Activated CD8-positive, alpha-beta memory T cell treated with anti-CD3 and anti-CD28 coated beads for 36 hours (primary cell): ENCODE data around the gene RASGEF1B. TPM values are rescaled to one million over a fixed set of nuclear protein-coding genes. Genes with fewer than 3 reads are reported as not detected.

Experiments
- CTCF ChIA-PET: fragments of 350-600 bp; sonication (Branson Sonifier 250); formaldehyde crosslinking; loops from one replicate; lab custom pipeline; 2021; ENCODE audit warnings: antibody characterized with exemption; lab: Charles Lee
- POLR2A ChIA-PET: fragments of 350-600 bp; sonication (Branson Sonifier 250); formaldehyde crosslinking; loops from one replicate; lab custom pipeline; 2021; ENCODE audit warnings: antibody characterized with exemption; lab: Charles Lee
- total RNA-seq, 2 experiments: library from RNA; stranded (reverse); gene quantifications; one replicate each; pipeline ENCODE4 v1.2.3, GENCODE V29; 2021

RASGEF1B gene
- total RNA-seq, 2 experiments from 2014 or later, result 4.0 to 4.5 TPM

DNA sequence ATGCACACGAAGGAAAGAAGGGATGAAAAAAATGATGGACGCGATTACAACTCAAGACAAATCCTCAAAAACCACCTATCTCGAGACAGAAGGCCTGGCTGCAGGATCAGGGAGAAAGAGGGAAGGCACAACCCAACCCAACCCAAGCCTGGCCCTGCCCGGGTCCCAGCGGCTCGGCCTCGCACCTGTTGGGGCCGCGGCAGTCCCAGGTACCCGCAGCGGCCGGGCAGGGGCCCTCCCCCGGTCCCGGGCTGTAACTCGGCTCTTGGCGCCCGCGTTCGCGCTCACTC lies 464 bp downstream of the RASGEF1B start:
- ChIA-PET POLR2A (interaction anchor here (0.5 to 1.7 kb wide), 4 partner anchors 19 to 958 kb away, joined by 3 to 6 read pairs (median 4); no protein-coding TSS in a partner anchor), CTCF (interaction anchor here (1.1 to 1.7 kb wide), 4 partner anchors 20 to 448 kb away, joined by 3 to 7 read pairs (median 4); no protein-coding TSS in a partner anchor)

DNA sequence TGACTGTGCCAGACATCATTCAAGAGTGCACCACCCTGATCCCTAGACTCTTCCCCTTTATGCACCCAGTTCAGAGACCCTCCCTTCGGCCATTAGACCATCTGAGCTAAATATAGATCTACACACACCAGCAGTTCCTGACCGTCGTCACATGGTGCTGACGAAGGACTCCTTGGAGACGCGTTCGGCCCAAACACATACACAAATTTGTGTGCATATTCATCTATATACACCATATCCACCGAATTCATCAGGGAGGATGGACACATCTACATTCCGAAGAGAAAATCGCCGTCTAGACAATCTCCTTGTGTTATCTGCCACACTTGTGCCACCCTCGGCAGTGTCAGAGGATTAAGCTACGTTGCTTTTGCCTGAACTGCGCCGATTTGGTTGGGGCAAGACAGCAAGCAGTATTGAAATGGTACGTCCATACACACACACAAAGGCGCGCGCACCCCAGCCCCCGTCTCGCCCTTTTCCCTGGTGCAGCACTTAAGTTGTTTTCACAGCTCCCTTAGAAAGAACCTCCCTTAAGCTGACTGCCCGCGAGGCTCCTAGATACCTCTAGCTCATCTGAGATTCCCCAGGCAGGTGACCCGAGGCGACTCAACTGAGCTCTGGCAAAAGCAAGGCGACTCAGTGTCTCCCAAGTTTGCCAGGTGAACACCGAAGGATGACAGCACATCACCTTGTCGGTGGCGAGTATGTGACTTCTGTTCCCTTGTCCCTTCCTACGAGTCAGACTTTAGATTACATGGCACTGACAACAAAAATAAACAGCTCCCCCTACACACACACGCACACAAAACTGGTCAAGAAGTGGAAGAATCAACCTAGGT lies 1.0 kb downstream of the RASGEF1B start:
- CTCF ChIA-PET, result interaction anchor here (0.6 to 1.7 kb wide), 5 partner anchors 35 to 449 kb away, joined by 3 to 7 read pairs (median 4); no protein-coding TSS in a partner anchor
- POLR2A ChIA-PET, result interaction anchor here (1.7 kb wide), 1 partner anchor 35 kb away, joined by 4 read pairs; no protein-coding TSS in a partner anchor

DNA sequence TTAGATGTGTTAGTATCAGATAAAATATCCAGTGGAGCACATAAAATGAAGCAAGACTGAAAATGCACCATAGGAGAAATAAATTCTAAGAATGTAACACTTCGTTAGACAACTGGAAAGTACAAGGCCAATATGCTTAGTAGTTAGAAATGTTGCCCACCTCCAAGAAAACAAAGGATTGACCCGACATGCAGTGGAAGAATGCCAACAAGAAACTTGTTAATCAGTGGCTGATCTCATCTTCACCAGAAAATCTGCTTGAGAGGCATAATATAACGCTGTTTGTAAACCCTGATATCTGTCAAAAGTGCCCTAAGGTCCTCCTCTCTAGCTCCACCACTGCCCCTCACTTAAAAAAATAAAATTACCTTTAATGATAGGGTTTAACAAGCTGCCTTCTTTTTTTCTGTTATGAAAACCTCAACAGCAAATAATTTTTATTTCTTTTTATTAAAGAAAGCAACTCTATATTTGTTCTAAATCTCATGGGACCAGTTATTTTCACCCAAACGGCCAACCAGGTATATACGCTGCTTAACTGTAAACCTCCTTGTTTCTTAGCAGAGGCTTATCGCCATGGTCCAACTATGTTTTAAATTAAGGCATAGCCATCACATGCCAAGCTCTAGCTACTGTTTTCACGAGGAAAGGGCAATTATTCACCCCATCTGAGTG lies 1.8 kb downstream of the RASGEF1B start:
- ChIA-PET CTCF (interaction anchor here (0.6 to 1.7 kb wide), 3 partner anchors 36 to 375 kb away, joined by 4 to 7 read pairs (median 5); no protein-coding TSS in a partner anchor), POLR2A (no interaction called here)

DNA sequence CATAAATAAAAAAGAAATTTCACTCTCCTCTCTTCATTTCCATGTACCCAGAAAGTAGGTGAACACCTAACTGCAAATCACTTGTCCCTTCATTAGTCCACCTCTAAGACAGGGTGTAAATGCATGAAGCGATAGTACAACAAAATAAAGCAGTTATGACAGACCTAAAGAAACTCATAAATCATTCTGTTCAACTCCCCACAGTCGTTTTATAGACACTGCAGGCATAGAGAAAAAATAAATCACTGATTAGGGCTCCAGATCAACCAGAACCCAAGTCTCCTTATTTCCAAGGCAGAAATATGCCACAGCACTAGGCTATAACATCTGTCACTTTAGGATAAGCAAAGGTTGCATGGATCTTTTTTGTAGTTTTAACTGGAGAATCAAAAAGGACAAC lies 3.0 kb downstream of the RASGEF1B start:
- CTCF ChIA-PET, result no interaction called here
- POLR2A ChIA-PET, result no interaction called here

DNA sequence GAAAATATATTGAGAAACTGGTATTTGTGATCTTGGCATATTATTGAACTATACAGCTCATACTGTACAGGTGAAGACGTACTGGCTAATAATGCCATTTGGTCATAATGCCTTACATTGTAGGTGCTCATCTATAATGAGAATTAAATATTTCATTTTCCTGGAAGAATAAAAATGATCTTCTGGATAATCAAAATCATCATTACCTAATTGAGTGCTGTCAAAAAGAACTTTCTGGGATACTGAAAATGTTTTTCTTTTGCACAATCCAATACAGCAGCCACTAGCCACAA lies 4.1 kb downstream of the RASGEF1B start:
- POLR2A ChIA-PET, result no interaction called here
- CTCF ChIA-PET, result interaction anchor here (0.7 to 1.5 kb wide), 10 partner anchors 9 to 734 kb away, joined by 3 to 10 read pairs (median 3); no protein-coding TSS in a partner anchor

DNA sequence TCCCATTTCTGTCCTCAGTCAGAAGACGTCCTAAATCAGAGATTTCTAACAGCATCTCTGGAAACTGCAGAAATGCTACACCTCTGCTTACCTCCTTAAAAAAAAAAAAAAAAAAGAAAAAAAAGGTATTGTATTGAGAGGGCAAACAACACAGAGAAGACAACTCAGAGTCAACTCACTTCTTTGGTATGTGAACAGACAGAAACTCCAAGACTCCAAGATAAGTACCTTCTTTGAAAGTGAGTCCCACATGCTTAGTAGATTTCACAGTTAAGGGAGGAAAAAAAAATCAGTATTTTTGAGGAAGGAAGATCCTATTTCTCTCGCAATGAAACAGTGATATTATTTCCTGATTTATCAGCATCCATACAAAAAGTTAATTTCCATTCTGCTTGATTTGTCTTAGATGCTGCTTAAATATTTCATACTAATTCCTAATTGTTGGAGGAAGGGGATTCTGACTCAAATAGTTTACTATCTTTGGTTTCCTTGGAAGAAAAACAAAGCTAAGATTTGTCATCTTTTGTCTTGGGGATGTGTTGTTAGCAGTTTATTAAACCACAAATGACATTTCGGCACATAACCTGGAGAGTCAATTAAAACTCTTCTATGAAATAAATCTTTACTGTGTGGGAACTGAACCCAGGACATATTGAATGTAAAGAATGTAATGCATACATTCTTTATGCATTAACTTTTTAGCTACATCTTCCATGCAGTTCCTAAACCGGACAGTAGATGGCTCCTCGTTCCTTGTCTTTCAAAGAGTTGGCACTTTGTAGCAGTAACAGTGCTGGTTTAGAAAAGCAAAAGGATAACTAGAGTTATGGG lies 4.7 kb downstream of the RASGEF1B start:
- ChIA-PET POLR2A (no interaction called here), CTCF (interaction anchor here (0.7 to 1.5 kb wide), 11 partner anchors 9 to 735 kb away, joined by 3 to 10 read pairs (median 3); no protein-coding TSS in a partner anchor)

DNA sequence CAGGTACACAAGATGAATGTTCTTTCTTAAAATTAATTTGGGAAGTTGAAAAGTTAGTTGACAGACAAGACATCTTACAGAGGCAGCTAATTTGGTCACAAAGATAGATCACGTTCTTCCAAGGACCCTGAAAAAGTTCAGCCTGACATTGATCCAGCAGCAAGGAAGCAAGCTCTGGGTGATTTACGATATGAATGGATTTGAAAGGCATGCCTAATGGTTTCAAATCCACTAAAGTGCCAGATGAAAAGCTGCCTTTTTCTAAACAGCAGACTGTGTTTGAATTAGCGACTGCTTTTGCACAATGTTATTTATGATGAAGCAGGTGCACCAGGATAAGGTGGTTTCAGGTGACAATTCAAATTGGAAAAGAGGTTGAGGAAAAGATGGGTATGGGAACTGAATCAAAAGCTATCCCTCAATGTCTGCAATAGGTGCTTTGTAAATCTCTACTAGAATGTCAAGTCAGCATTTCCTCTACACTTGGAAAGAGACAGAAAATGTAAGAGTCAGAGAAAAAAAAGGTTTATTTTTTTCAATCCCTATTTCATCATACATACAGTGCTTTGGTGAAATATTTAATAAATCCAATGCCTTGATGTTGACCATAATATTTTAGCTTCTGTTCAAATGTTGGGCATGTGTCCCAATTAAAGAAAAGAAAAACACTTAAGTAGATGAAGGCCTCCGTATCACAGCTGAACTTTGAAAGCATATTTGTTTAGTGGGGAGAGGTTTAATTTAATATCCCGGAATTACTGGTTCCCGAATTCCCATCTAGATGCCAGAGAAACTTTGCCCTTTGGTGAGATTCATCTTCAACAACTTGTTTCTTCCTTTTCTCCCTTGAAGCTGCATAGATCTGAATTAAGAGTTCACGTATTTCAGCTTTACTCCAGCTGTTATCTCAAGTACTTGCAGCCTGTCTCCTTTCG lies 6.0 kb downstream of the RASGEF1B start:
- CTCF ChIA-PET, result interaction anchor here (0.8 to 1.1 kb wide), 3 partner anchors 259 to 736 kb away, joined by 3 read pairs; no protein-coding TSS in a partner anchor
- POLR2A ChIA-PET, result no interaction called here

DNA sequence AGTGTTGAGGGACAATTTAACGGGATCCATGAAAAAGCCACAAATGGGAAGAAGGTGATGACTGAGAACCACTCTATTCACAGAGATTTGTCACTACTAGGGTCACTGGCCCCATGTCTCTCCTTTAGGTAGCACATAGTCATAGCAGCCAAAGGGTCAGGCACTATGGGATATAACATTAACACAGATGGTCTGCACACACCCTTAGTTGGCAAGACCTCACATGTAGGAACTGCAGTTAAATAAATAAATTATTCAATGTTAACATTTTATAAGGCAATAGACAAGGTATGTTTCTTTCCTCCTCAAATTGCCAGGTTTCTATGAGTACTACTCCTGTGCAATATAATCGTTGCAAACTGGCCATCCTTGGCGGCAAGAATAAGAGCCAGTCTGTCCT lies 10.9 kb downstream of the RASGEF1B start:
- POLR2A ChIA-PET, result no interaction called here

DNA sequence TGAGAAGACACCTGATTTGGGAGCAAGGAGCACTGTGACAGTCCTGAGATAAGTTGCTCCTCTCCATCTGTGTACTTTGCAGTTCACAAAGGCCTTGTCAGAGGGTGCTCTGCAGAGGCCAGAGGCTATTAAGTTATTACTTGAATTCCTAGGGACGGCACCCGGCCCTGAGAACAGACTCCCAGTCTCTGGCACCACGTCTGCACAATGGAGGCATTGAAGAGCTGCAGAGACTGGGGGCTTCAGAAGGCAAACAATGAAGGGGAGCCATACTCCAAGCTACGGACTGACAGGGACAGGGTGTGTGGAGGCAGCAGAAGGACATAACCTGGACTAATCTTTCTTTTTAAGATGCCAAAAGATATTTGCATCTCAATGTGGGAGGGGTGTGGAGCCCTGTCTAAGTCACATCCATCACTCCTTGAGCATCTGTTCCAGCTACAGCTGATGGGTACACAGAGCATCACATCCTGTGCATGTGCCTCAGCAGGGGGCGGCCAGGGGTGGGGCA lies 11.5 kb downstream of the RASGEF1B start:
- POLR2A ChIA-PET, result interaction anchor here (0.6 kb wide), 1 partner anchor 127 kb away, joined by 5 read pairs; no protein-coding TSS in a partner anchor
- CTCF ChIA-PET, result no interaction called here

More for the DNA sequence above, 10.9 kb downstream of the RASGEF1B start:
- CTCF ChIA-PET, result no interaction called here

DNA sequence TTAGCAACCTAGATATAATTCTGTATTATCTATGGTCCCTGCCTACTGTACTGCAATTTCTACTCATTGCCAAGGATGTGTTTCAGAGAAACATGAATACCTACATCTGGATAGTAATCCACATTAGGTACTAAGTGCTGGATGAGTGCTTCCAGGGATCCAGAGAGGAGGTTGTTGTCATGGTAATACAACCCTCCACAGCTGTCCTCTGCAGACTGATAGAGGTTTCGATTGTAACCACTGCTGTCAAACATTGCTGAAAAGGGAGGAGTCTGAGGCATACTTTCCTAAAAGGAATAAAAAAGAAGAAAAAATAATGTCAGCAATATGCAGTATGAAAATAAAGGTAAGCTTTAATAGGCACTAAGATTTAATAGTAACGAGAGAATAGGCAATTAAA lies 12.5 kb downstream of the RASGEF1B start:
- ChIA-PET POLR2A (no interaction called here), CTCF (no interaction called here)

DNA sequence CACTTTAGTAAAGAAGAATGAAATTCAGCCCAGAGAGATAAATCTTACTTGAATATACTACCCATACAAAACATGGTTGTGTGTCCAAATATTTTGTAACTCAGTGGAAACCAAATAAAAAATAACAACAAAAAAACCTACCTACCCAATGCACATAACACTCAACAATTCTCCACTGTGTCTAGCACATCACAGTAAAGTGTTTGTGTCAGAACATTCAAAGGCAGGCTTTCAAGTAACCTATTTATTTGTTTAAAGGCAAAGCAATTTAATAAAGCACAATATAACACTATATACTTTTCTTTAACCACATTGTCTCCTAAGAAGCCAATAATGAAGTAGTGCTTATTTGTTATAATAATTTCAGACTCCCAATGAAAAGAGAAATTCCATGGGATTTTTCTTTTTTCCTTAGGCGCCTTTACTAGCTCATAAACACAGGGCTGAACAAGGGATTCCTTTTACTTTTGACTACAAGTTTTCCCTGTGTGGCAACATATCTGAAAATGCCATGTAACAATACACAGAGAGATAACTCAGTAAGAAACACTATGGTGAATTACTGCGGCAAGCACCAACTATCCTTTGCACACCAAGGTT lies 13.7 kb downstream of the RASGEF1B start:
- CTCF ChIA-PET, result interaction anchor here (0.9 kb wide), 1 partner anchor 9 kb away, joined by 3 read pairs; no protein-coding TSS in a partner anchor
- POLR2A ChIA-PET, result no interaction called here

DNA sequence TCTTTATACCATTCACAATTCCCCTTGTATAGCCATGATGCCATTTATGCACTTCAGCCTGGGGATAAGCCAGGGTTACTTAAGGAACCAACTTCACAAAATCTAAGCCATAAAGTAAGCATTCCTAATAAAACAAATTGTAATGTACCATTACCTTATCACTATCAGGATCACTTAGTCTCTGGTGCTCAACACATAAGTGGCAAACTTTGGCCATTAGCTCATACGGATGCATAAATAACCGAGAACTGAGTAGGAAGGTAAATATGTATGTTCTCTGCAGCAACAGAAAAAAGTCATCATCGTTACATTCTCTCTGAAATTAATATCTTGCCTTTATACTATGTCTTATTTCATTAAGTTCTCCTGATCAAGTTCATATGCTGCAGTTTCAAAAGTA lies 14.4 kb downstream of the RASGEF1B start:
- ChIA-PET POLR2A (no interaction called here), CTCF (no interaction called here)

DNA sequence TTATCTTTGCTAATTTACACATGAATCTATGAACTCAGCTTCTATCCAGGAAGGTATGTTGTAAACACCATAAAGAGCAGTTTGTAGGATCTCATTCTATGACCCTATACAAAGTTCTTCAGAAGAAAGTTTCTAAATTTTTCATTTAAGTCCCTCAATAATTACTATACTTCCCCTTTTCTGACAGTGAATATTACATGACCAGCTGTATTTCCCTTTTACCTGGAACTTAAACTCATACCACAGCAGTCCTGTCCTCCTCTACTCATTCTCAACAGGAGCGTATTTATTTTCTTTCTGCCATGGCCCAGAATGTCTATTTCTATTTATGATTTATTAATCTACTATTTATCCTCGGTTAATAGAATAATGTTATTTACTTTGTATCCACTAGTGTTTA lies 15.8 kb downstream of the RASGEF1B start:
- ChIA-PET POLR2A (no interaction called here), CTCF (interaction anchor here (1.2 kb wide), 1 partner anchor 11 kb away, joined by 3 read pairs; no protein-coding TSS in a partner anchor)

DNA sequence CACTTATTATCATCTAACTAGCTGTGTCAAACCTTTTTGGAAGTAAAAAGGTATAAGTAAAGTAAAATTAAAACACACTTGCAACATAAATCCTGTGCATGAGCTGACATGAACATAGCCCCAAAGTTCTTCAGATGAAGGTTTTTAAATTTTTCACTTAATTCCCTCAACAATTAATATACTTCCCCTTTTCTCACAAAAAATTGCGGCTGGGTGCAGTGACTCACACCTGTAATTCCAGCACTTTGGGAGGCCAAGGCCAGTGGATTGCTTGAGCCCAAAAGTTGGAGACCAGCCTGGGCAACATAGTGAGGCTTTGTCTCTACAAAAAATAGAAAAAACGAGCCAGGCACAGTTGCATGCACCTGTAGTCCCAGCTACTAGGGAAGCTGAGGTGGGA lies 16.8 kb downstream of the RASGEF1B start:
- POLR2A ChIA-PET, result no interaction called here
- CTCF ChIA-PET, result interaction anchor here (1.2 kb wide), 1 partner anchor 12 kb away, joined by 3 read pairs; no protein-coding TSS in a partner anchor

DNA sequence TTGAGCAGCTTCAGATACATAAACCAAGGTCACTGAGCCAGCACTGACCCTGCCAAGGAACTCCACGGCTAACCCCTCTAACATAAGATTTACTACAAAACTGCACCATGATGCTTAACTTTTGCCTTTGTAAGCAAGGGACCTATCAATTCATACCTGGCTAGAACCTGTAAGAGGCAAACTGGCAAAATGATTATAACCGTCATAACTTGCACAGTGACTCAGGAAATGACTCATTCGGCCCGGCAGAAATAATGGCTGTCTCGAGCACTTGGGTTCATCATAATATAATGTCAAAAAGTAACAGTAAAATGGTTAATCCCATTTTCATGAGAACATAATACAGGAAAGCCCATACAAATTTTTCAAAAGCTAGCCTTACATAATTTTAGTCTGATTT lies 17.2 kb downstream of the RASGEF1B start:
- ChIA-PET POLR2A (no interaction called here), CTCF (interaction anchor here (1.2 kb wide), 1 partner anchor 13 kb away, joined by 3 read pairs; no protein-coding TSS in a partner anchor)

DNA sequence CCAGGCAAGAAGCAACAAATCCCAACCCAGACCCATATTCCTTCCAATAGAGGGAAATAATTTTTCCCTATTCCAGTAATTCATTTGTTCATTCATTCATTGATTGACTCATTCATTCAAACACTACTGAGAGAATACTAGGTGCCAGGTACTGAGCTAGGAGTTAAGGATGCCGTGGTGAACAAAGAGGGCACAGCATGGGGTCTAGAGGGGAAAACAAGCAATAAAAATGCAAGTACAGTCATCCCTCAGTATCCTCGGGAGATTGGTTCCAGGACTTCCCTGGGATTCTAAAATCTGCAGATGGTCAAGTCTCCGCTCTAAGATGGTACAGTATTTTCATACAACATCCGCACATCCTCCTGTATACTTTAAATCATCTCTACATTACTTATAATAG lies 18.7 kb downstream of the RASGEF1B start:
- CTCF ChIA-PET, result interaction anchor here (1.4 kb wide), 1 partner anchor 14 kb away, joined by 3 read pairs; no protein-coding TSS in a partner anchor
- POLR2A ChIA-PET, result interaction anchor here (0.7 kb wide), 1 partner anchor 352 kb away, joined by 5 read pairs; no protein-coding TSS in a partner anchor

DNA sequence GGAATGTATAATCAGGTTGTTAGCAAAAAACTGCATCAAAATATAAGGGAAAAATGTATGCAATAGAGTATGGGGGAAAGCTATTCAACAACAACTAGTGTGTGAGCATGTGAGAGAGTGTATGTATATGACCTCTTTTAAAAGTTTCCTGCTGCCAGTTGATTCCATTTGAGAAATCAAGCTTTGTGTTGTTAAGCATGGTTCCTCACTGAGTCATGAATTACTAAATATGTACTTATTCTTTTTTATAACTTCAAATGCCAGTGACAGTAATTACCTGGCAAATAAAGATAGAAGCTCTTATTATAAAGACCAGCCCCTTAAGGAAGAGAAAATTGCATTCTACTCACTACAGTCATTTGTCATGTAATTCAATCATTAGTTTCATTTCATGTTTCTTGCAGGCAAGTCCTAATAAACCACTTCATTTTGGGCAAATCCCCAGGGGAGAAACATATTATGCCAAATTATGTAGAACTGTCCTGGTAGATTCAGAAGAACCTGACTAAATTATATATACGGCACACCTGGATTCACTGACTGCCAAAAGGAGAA lies 19.2 kb downstream of the RASGEF1B start:
- POLR2A ChIA-PET, result interaction anchor here (0.7 kb wide), 1 partner anchor 352 kb away, joined by 5 read pairs; no protein-coding TSS in a partner anchor
- CTCF ChIA-PET, result no interaction called here
